GM13976 (cell line): ENCODE measurements around the gene VPREB1.
"Not testable (repeated sequence)": the region's sequence is repeated elsewhere in the genome, so short reads cannot be mapped to it uniquely, and the experiment has no call there.

Experiments used
- DNase-seq: peaks from one replicate; pipeline ENCODE4 v3.0.0; 2012; ENCODE audit warnings: low spot score
- in situ Hi-C: fragments of 300-500 bp; cut with MboI; formaldehyde crosslinking; loops from one replicate; pipeline ENCODE4 v1.12.0; 2022; ENCODE audit warnings: low sequenced_read_pairs, mixed read lengths, inconsistent platforms; ENCODE audit not compliant: unreplicated experiment
- TF ChIP-seq, protein P1 (sequence below): IDR thresholded peaks from 2 replicates; pipeline ENCODE4 v1.5.1; 2012; ENCODE audit warnings: borderline replicate concordance, mild to moderate bottlenecking; ENCODE audit not compliant: insufficient read depth; ENCODE audit errors: extremely low read depth, missing control alignments, control extremely low read depth

The VPREB1 gene

GRCh38 chr22:22214819-22215329, 29.7 kb upstream of the VPREB1 start:
- in situ Hi-C loops: loop anchor here (5.0 kb wide), 1 partner anchor 248 kb away; no protein-coding TSS in a partner anchor
- no peak for DNase-seq
- TF ChIP-seq, protein P1, sequence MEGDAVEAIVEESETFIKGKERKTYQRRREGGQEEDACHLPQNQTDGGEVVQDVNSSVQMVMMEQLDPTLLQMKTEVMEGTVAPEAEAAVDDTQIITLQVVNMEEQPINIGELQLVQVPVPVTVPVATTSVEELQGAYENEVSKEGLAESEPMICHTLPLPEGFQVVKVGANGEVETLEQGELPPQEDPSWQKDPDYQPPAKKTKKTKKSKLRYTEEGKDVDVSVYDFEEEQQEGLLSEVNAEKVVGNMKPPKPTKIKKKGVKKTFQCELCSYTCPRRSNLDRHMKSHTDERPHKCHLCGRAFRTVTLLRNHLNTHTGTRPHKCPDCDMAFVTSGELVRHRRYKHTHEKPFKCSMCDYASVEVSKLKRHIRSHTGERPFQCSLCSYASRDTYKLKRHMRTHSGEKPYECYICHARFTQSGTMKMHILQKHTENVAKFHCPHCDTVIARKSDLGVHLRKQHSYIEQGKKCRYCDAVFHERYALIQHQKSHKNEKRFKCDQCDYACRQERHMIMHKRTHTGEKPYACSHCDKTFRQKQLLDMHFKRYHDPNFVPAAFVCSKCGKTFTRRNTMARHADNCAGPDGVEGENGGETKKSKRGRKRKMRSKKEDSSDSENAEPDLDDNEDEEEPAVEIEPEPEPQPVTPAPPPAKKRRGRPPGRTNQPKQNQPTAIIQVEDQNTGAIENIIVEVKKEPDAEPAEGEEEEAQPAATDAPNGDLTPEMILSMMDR: no peak

DNA sequence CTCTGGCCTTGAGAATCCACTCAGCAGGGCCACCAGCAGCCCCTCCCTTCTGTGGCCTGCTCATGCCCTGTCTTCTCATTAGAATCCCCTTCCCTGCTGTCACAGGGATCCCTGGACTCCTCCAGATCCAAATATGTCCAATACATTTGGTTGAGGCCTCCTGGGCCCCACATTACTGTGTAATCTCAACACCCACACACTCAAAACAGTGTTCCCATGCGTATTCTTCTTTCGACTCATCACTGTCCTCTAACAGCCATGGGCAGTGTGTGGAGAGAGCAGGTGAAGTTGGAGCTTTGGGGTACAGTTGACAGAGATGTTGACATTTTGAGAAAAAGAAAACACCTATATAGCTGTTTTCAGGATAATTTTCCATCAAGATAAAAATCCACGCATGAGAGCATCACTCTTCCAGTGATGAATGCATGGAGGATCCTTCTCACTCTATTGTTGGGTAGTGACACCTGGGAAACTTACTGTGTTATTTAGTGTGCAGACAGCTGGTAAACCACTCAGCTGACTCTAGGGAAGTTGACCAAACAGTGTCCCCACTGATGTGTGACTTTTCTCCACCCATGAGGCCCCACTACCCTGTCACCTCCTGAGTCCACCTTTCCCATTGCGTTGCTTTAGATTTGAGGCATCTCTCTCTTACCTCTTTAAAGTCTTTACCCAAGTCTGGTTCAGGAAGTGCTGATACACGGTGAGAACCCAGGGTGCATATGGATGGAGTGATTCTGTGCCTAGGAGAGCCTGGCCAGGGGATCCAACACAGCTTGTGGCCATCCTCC, 28.7 kb upstream of the VPREB1 start:
- in situ Hi-C loops: loop anchor here (5.0 kb wide), 1 partner anchor 249 kb away; no protein-coding TSS in a partner anchor
- TF ChIP-seq, protein P1: no peak

DNA sequence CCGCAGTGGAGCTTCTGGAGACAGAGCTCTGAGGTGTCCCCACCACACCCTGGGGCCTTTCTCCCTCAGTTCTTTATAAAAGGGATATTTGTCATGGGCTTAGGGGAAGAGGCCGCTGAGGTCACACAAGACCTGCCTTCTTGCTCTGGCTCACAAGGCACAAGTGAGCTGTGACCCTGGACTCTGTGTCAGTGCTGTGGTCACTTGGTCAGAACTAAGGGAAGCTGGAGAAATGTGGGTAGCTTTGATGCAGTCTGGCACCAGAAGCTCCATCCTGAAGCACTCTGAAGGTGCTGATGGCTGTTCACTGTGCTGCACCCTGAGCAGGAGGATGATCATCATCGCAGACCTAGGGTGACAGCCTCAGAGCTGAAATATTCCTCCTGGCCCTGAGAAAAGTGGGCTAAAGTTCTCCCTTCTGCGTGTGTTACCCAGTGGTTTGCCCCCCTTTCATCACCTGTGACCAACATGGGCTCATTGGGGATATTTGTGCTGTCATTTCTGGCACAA, 28.1 kb upstream of the VPREB1 start:
- TF ChIP-seq, protein P1: no peak
- DNase-seq: no peak
- in situ Hi-C loops: loop anchor here (5.0 kb wide), 1 partner anchor 249 kb away; no protein-coding TSS in a partner anchor

More for the DNA sequence above, 28.7 kb upstream of the VPREB1 start:
- no peak for DNase-seq

DNA sequence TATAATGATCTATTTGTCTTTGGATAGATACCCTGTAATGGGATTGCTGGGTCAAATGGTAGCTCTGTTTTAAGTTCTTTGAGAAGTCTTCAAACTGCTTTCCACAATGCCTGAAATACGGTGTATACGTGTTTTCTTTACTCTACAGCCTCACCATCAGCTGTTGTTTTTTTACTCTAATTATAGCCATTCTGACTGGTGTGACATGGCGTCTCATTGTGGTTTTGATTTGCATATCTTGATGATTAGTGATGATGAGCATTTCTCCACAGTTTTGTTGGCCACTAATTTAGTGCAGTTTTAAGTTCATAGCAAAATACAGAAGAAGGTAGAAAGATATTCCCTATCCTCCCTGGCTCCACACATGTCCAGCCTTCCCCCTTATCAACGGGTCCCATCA, 26.3 kb upstream of the VPREB1 start:
- no peak for DNase-seq
- TF ChIP-seq, protein P1: no peak
- in situ Hi-C loops: loop anchor here (5.0 kb wide), 1 partner anchor 251 kb away; no protein-coding TSS in a partner anchor

- DNase-seq: no peak
- TF ChIP-seq, protein P1: no peak
- in situ Hi-C loops: loop anchor here (5.0 kb wide), 1 partner anchor 252 kb away; no protein-coding TSS in a partner anchor
Measured at GRCh38 chr22:22219140-22219996, 25.2 kb upstream of the VPREB1 start.

DNA sequence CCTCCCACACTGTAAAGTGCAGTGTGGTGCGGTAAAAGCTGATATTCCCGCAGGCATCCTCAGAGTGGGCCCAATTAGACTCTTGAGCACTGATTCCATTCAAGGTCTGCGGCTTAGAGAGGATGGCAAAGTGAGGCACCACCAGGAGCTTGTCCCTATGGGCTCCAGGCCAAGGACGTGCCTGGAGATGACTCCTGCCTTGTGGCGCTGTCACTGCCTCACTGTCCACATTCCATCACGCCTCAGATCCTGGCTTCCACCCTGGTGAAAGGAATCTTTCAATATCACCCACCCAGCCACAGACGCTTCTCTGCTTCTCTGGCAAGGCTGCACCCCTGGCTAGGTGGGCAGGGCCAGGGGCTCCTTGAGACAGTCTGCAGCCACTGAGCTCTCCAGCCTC, 23.5 kb upstream of the VPREB1 start:
- in situ Hi-C loops, DNase-seq: not testable (repeated sequence)
